ENCODE results near the gene RALGPS1.

RALGPS1 gene

GRCh38 chr9:126927419-126927818 is 12.8 kb downstream of the RALGPS1 start:
- Mint-ChIP-seq H3K4me3 (no peak overlapping the region), H3K4me1 (no peaks in the 10 kb centered on the region), H3K27me3 (no peaks in the 10 kb centered on the region), H3K27ac (no peak overlapping the region), H3K36me3 (ENCODE audit: low read depth) (no peaks in the 10 kb centered on the region), H3K9me3 (no peaks in the 10 kb centered on the region)
- ATAC-seq = no peak
- DNase-seq = no peak

DNA sequence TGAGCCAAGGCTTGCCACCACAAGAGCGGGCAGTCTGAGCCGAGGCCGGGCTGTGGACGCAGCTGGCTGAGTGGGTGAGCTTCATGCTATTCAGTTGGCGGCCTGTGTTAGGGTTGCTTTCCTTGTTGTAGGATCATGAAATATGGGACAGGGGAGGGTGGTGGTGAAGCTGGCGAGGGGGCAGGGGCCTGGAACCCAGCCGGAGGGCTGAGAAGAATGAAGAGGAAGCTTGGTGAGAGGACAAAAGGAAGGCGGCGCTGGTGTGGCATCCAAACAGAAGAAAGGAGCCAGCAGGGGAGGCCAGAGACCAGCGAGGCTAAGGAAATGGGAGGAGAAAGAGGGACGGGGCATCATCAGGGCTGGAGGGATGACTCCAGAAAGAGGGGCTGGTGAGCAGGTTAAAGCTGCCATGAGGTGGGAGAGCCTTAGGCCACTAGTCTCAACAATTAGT is 18.3 kb downstream of the RALGPS1 start:
- no peak for ATAC-seq
- Mint-ChIP-seq H3K36me3 (ENCODE audit: low read depth) (no peaks in the 10 kb centered on the region), H3K27ac (no peak overlapping the region)

DNA sequence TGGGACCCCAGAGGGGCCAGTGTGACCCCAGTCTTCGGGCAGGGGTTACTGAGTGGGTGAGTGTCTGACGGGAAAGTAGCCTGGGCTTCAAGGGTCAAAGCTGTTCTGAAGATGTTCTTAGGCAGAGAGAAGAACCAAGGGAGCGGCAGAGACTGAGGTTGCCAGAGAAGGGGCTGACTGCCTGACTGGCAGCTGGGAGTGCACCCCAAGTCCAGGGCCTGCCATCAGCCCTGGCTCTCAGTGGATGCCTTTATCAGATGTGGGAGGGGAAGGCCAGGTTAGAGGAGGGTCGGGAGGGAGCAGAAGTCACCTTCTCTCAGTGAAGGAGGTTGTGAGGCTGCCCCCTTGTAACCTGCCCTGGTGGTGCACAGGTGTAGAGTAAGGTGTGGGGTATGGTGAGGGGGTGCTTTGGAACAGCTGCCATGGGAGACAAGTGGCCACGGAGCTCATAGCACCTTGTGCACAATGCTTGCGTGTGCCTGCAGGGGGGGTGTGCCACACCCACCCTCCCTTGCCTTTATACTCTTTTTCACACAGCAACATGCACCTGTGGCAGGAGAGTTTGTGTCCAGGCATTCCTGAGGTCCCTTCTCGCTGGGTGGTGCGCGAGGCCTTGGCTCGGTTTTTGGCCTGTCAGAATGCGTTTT is 18.9 kb downstream of the RALGPS1 start:
- DNase-seq (no peak), ATAC-seq (no peak)
- Mint-ChIP-seq H3K27me3 (no peaks in the 10 kb centered on the region), H3K4me3 (no peak overlapping the region), H3K4me1 (no peaks in the 10 kb centered on the region), H3K36me3 (ENCODE audit: low read depth) (no peaks in the 10 kb centered on the region), H3K9me3 (no peaks in the 10 kb centered on the region), H3K27ac (no peak overlapping the region)

More for the DNA sequence above, 18.3 kb downstream of the RALGPS1 start:
- H3K4me3 Mint-ChIP-seq = no peak overlapping the region
- no peaks in the 10 kb centered on the region for H3K27me3 Mint-ChIP-seq
- no peaks in the 10 kb centered on the region for H3K4me1 Mint-ChIP-seq
- no peak for DNase-seq
- H3K9me3 Mint-ChIP-seq = no peaks in the 10 kb centered on the region

- no peak for ATAC-seq
- H3K4me3 Mint-ChIP-seq = no peak overlapping the region
- no peaks in the 10 kb centered on the region for H3K36me3 Mint-ChIP-seq (ENCODE audit: low read depth)
- H3K27me3 Mint-ChIP-seq = no peaks in the 10 kb centered on the region
- H3K9me3 Mint-ChIP-seq = no peaks in the 10 kb centered on the region
- no peak overlapping the region for H3K27ac Mint-ChIP-seq
- H3K4me1 Mint-ChIP-seq = no peaks in the 10 kb centered on the region
- no peak for DNase-seq
Measured at GRCh38 chr9:126934441-126934840, 19.9 kb downstream of the RALGPS1 start.

DNA sequence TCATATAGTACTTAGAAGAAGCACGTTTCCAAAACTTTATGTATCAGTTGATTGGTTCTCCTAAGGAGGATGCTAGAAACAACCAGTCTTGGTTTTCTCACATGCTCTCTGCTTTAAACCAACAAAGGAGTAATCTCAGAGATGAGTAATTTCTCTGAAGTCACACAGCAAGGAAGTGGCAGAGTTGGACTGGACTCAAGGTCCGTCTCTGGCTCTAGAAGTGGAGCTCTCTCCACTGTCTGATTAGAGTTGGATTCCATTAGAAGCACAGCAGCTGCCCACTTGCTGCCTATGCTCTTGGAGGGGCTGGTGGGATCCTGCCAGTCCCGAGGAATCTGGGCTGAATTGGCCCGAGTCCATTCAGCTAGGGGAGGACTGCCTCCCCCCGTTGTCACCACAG is 21.0 kb downstream of the RALGPS1 start:
- Mint-ChIP-seq H3K27ac (no peak overlapping the region), H3K36me3 (ENCODE audit: low read depth) (no peaks in the 10 kb centered on the region), H3K27me3 (peaks cover 2% of the 10 kb centered on the region), H3K9me3 (no peaks in the 10 kb centered on the region), H3K4me3 (no peak overlapping the region), H3K4me1 (peaks cover 2% of the 10 kb centered on the region)
- DNase-seq (no peak), ATAC-seq (no peak)

GRCh38 chr9:126937444-126937843 is 22.9 kb downstream of the RALGPS1 start:
- ATAC-seq = no peak
- no peak overlapping the region for H3K27ac Mint-ChIP-seq

DNA sequence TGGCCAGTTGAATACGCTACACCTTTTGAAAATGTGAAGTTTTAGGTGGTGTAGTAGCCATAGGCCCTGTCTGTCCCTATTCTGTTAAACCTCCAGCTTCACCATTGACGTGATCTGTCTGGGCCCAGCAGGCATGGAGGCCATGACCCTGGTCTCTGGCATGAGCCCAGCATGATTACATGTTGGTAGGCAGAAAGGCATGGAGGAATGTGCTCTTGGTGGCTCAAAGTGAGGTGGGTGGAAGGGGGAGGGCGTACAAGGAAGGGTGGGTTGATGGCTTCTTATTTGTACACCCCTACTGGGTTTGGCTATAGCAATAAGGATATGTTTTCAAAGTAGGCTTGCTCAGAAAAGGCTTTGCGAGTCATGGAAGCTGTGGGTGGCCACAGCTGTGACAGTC is 23.7 kb downstream of the RALGPS1 start:
- Mint-ChIP-seq H3K27me3 (peaks cover 12% of the 10 kb centered on the region), H3K36me3 (ENCODE audit: low read depth) (no peaks in the 10 kb centered on the region), H3K4me3 (no peak overlapping the region), H3K4me1 (peaks cover 3% of the 10 kb centered on the region), H3K27ac (no peak overlapping the region), H3K9me3 (no peaks in the 10 kb centered on the region)
- DNase-seq (no peak), ATAC-seq (no peak)

More at GRCh38 chr9:126937444-126937843, 22.9 kb downstream of the RALGPS1 start:
- H3K4me3 Mint-ChIP-seq = no peak overlapping the region
- H3K27me3 Mint-ChIP-seq = peaks cover 9% of the 10 kb centered on the region
- H3K4me1 Mint-ChIP-seq = peaks cover 3% of the 10 kb centered on the region
- no peaks in the 10 kb centered on the region for H3K36me3 Mint-ChIP-seq (ENCODE audit: low read depth)
- DNase-seq = no peak
- H3K9me3 Mint-ChIP-seq = no peaks in the 10 kb centered on the region

GRCh38 chr9:126939821-126940221 is 25.2 kb downstream of the RALGPS1 start:
- Mint-ChIP-seq H3K27me3 (peaks cover 14% of the 10 kb centered on the region), H3K4me1 (peaks cover 3% of the 10 kb centered on the region), H3K4me3 (no peak overlapping the region), H3K9me3 (no peaks in the 10 kb centered on the region), H3K36me3 (ENCODE audit: low read depth) (no peaks in the 10 kb centered on the region), H3K27ac (no peak overlapping the region)
- ATAC-seq (no peak), DNase-seq (no peak)

DNA sequence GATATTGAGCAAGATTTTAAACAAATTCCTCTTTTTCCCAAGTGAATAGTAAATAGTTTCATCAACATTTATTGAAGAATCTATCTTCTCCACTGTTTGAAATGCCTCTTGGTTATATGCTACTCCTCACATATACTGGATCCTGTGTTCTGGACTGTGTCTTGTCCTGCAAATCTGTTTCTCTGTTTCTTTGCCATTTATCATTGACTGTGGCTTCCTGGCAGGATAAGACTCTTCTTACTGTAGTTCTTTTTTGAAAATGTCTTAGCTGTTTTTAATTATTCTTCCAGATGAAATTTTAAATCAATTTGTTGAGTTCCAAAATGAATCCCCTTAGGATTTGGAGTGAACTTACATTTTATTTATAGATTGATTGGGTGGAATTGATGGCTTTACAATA is 27.8 kb downstream of the RALGPS1 start:
- no peaks in the 10 kb centered on the region for H3K36me3 Mint-ChIP-seq (ENCODE audit: low read depth)
- peaks cover 24% of the 10 kb centered on the region for H3K27me3 Mint-ChIP-seq
- no peak overlapping the region for H3K4me3 Mint-ChIP-seq
- no peak for DNase-seq
- no peak for ATAC-seq
- no peaks in the 10 kb centered on the region for H3K9me3 Mint-ChIP-seq
- peaks cover 3% of the 10 kb centered on the region for H3K4me1 Mint-ChIP-seq
- H3K27ac Mint-ChIP-seq = no peak overlapping the region

GRCh38 chr9:126945682-126946081 is 31.1 kb downstream of the RALGPS1 start:
- H3K4me3 Mint-ChIP-seq = no peak overlapping the region
- DNase-seq (no peak), ATAC-seq (no peak)
- no peaks in the 10 kb centered on the region for H3K9me3 Mint-ChIP-seq
- peaks cover 1% of the 10 kb centered on the region for H3K4me1 Mint-ChIP-seq
- H3K27ac Mint-ChIP-seq = no peak overlapping the region
- peaks cover 21% of the 10 kb centered on the region for H3K27me3 Mint-ChIP-seq
- no peaks in the 10 kb centered on the region for H3K36me3 Mint-ChIP-seq (ENCODE audit: low read depth)

DNA sequence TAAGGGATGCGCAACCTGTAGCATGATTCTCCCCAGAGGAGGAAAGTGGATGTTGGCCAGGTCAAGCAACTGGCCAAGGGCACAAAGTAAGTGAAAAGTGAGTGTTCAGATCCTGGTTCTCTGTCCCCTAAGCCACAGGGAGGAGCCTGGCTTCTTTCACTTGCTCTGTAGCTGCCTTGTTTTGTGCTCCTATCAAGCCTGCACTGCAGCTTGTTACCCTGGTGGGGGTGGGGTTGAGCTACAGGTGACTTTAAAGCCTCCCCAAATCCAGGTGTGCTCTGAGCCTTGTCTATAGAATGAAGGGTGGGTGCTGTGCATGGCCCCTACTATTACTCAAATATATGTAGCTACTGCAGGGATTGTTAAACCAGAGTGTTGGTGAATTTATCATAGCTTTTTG is 32.9 kb downstream of the RALGPS1 start:
- DNase-seq (no peak), ATAC-seq (no peak)
- Mint-ChIP-seq H3K4me3 (no peak overlapping the region), H3K36me3 (ENCODE audit: low read depth) (no peaks in the 10 kb centered on the region), H3K9me3 (no peaks in the 10 kb centered on the region), H3K27me3 (peaks cover 14% of the 10 kb centered on the region), H3K4me1 (no peaks in the 10 kb centered on the region), H3K27ac (no peak overlapping the region)

GRCh38 chr9:126952205-126952977 is 37.8 kb downstream of the RALGPS1 start:
- no peak overlapping the region for H3K4me3 Mint-ChIP-seq
- DNase-seq (no peak), ATAC-seq (no peak)
- no peaks in the 10 kb centered on the region for H3K4me1 Mint-ChIP-seq
- no peaks in the 10 kb centered on the region for H3K36me3 Mint-ChIP-seq (ENCODE audit: low read depth)
- H3K9me3 Mint-ChIP-seq = no peaks in the 10 kb centered on the region
- no peak overlapping the region for H3K27ac Mint-ChIP-seq
- no peaks in the 10 kb centered on the region for H3K27me3 Mint-ChIP-seq

GRCh38 chr9:126953041-126953809 is 38.6 kb downstream of the RALGPS1 start:
- no peak overlapping the region for H3K4me3 Mint-ChIP-seq
- no peaks in the 10 kb centered on the region for H3K9me3 Mint-ChIP-seq
- no peak overlapping the region for H3K27ac Mint-ChIP-seq
- no peaks in the 10 kb centered on the region for H3K4me1 Mint-ChIP-seq
- DNase-seq (no peak), ATAC-seq (no peak)
- no peaks in the 10 kb centered on the region for H3K36me3 Mint-ChIP-seq (ENCODE audit: low read depth)
- H3K27me3 Mint-ChIP-seq = no peaks in the 10 kb centered on the region

DNA sequence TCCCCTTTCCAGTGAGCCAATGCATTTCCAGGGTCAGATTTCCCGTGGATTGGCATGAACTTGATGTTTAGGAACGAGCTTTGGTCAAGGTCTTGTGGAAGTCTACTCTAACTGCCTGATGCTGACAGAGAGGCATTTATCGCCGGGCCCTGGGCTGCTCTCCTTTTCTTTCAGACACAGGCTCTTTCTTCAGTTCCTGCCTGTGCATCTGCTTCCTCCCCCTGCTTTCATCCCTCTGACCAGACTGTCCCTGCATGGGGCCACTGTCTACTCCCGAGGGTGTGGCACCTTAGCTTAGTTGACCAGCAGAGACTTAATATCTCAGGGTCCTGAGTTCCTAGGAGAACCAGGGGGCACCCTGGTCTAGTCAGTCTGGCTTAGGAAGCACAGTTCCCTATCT is 41.2 kb downstream of the RALGPS1 start:
- no peaks in the 10 kb centered on the region for H3K9me3 Mint-ChIP-seq
- H3K27ac Mint-ChIP-seq = no peak overlapping the region
- no peaks in the 10 kb centered on the region for H3K36me3 Mint-ChIP-seq (ENCODE audit: low read depth)
- H3K27me3 Mint-ChIP-seq = peaks cover 3% of the 10 kb centered on the region
- DNase-seq (no peak), ATAC-seq (no peak)
- H3K4me1 Mint-ChIP-seq = no peaks in the 10 kb centered on the region
- H3K4me3 Mint-ChIP-seq = no peak overlapping the region

All from activated naive CD8-positive, alpha-beta T cell treated with anti-CD3 and anti-CD28 coated beads, Interleukin-2, amount 50 U/mL, for 24 hours (primary cell).